GM18505 (cell line): Measurements from ENCODE around the gene AGPAT3.

Experiments used
- ATAC-seq: cut with Tn5 transposase; IDR thresholded peaks from one replicate; pipeline ENCODE4 v1.9.1; 2021; ENCODE audit not compliant: unreplicated experiment
- POLR2A ChIP-seq: IDR thresholded peaks from 4 replicates; pipeline ENCODE4 v1.6.1; 2011; ENCODE audit warnings: borderline replicate concordance; ENCODE audit not compliant: insufficient read depth, insufficient read length; ENCODE audit errors: extremely low read depth

The AGPAT3 gene

GRCh38 chr21:43876605-43877004 lies 11.6 kb downstream of the AGPAT3 start:
- no peak for ATAC-seq

GRCh38 chr21:43877936-43878575 lies 13.0 kb downstream of the AGPAT3 start:
- ATAC-seq, result no peak

More at GRCh38 chr21:43876605-43877004, 11.6 kb downstream of the AGPAT3 start:
- TF ChIP-seq POLR2A, result no peak

DNA sequence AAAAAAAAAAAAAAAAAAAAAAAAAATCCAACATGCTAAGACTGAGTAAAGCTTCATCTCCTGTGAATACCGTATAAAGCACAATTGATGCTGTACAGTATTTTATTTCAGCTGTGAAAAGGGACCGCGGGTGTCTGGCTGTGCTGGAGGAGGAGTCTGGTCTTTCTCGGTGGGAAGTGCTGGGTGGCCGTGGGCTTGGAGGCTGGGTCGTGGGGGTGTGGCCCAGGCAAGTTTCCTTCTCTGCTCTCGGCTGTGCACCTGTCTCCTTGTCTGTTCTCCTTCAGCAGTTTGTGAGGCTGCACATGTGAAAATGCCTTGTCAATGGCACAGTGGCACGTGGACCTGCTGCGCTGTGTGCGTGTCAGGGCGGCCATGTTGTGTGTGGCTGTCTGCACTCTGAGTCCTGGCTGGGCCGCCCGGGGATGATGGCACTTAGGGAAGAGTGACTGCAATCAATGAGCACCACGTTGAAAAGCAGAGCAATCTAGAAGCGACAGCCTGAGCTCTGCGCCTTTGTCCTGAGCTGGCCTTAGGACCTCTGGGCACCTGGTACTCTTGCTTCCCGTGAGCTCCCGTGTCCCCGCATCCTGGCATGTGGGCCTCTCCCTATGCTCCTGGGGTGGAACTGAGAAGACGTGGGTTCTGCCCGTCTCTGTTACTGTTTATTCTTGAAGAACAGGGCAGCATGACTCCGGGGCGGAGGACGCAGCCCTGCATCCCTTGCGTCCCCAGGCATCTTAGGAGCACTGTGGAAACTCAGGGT lies 14.5 kb downstream of the AGPAT3 start:
- TF ChIP-seq POLR2A, result no peak
- ATAC-seq, result no peak

More at GRCh38 chr21:43877936-43878575, 13.0 kb downstream of the AGPAT3 start:
- TF ChIP-seq POLR2A, result no peak

DNA sequence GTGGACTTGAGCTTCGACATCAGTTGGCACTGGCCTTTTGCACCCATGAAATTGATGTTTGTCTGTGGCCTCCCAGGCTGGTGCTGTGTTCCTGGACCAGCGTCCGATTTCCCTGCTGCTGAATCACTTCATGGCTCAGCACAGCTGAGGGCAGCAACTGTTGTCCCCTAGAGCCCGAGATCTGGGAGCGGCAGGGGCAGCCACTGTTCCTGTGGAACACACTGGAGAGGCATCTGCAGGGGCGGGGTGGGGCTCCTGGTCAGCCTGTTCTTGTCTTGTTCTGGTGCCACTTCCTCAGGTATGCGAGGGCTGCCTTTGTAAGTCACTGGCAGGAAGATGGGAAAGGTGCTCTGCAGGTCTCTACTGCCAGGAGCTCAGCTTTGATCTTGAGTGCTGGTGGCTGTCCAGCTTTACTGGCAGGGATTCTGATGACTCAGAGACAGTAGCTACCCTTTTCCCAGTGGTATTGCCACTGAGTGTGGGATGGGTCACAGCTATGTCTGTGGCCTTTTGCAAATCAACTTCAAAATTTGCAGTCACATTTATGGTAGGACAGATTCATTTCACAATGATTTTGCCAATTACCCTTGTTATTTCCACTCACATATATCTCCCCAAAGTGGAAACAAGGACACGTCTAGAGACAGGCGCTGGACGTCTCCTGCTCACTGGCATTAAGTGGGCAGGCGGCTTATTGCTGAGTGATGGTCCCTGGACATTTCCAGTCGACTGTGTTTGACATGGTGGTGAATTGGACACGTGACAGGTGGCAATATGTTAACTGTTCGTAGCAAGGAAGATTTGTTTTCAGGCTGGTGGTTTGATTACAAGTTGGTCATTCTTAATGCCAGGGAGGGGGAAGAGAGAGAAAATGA lies 15.3 kb downstream of the AGPAT3 start:
- no peak for TF ChIP-seq POLR2A
- no peak for ATAC-seq

GRCh38 chr21:43881283-43881682 lies 16.3 kb downstream of the AGPAT3 start:
- no peak for TF ChIP-seq POLR2A
- ATAC-seq, result no peak

GRCh38 chr21:43881935-43882334 lies 16.9 kb downstream of the AGPAT3 start:
- TF ChIP-seq POLR2A, result no peak

DNA sequence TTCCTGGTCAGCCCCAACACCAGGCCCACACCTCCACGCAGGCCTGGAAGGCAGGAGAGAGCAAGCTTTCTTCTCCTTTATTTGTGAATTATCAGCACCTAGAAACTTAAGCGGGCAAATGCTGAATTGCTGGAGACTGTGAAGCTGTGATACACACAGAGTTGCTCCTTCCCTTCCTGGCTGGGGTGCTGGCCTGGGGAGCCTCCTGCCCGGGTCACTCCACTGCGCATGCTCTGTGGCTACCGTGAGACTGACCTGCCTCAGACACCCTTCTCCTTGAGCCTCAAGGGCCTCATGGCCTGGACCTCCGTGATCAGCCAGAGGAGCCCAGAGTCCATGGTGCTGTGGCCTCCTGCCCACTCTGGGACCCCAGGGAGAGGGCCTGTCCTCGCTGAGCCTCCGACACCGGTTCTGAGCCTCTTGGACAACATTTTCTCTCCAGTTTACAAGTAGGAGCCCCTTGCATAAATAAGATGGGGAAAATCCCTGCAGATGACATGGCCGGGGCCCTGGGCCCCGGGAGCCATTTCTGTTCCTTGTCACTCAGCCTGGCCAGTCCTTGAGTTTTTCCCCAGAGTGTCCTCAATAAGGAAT lies 18.0 kb downstream of the AGPAT3 start:
- no peak for TF ChIP-seq POLR2A
- no peak for ATAC-seq

More at GRCh38 chr21:43881935-43882334, 16.9 kb downstream of the AGPAT3 start:
- no peak for ATAC-seq

GRCh38 chr21:43884012-43884860 lies 19.2 kb downstream of the AGPAT3 start:
- ATAC-seq, result peak; percentile 52
- no peak for TF ChIP-seq POLR2A

DNA sequence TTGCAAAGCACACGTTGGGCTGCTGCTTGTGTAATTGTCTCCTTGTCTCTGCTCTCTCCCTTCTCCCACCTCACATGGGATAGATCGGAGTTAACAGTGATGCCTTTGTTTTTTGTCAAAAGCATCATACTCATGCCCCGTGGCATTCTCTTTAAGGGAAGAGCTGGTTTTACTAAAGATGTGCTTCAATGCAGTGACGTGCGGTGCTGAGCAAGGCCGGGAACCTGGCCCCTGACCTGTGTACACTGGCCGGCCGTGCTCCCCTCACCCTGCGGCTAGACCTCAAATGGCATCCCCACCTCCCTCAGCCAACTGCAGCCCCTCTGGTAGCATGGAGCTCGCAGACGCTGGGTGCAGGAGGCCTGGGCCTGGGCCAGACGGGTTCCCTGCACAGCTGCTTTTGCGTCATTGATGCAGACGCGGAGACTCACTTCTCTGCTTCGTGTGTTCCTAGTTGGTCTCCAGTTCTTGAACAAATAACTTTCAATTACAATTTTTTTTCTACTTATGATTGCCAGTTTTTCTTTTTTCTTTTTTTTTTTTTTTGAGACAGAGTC lies 19.9 kb downstream of the AGPAT3 start:
- no peak for ATAC-seq
- no peak for TF ChIP-seq POLR2A

DNA sequence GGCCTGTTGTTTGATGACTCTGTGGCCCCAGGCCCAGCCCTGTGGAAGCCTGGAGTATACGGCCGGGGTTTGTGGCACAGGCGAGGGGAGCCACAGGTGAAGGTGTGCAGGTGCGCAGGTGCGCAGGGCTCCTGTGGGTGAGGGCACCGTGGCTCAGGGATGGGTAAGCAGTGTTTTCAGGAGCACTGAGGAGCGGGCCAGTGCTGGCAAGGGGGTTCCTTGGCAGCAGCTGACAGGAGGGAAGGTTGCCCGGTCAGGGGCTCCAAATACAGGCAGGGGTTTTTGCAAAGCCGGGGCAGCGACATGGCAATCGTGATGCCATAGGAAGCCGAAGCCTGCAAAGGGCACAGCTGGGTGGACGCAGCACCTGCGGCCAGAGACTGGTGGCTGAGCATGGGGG lies 20.7 kb downstream of the AGPAT3 start:
- TF ChIP-seq POLR2A, result no peak
- ATAC-seq, result no peak

GRCh38 chr21:43886565-43886964 lies 21.5 kb downstream of the AGPAT3 start:
- no peak for TF ChIP-seq POLR2A
- no peak for ATAC-seq

DNA sequence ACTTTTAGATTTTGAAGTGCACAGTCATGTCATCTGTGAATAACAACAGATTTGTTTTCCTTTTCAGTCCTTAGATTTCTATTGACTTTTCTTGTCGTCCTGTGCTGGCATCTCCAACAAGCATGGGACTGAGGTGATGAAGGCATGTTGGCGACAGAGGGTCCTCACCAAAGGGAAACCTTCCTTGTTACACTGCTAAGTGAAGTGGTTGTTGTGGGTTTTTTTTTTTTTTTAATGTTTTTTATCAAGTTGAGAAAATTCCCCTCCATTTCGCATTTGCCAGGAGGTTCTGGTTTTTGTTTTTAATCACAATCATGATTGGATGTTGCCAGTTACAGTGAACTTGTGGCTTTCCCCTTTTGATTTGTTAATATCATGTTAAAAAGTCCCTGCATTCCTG lies 24.0 kb downstream of the AGPAT3 start:
- TF ChIP-seq POLR2A, result no peak
- no peak for ATAC-seq
